HEK293 (cell line): ENCODE measurements around the gene TRPC4.

Experiments
- CTCF ChIA-PET: fragments of 350-600 bp; formaldehyde crosslinking; extraction: SDS; loops from one replicate; lab custom pipeline; 2021; ENCODE audit warnings: antibody characterized with exemption; lab: Yijun Ruan, JAX
- POLR2A ChIA-PET: fragments of 300-600 bp; formaldehyde crosslinking; extraction: SDS; loops from one replicate; lab custom pipeline; 2020; ENCODE audit warnings: antibody characterized with exemption, inconsistent platforms; lab: Yijun Ruan, JAX
- H3K27ac ChIP-seq: fragments of 200-500 bp; sonication (Bioruptor generic); 2 replicates; pipeline ENCODE4 v1.5.1; 2014; ENCODE audit warnings: low read depth, low read length, control low read depth, inconsistent platforms; ENCODE audit errors: extremely low read depth
- H3K36me3 ChIP-seq, 2 experiments: fragments of 200-500 bp in 1 of 2; sonication (Bioruptor generic) in 1 of 2; 1 replicate in 1 of 2; 2 replicates in 1 of 2; pipeline ENCODE4 v1.5.1; 2014 to 2017; ENCODE audit warnings: inconsistent platforms in 2 of 2, low read length in 2 of 2; ENCODE audit not compliant: control insufficient read depth in 2 of 2, insufficient read depth in 1 of 2
- H3K4me1 ChIP-seq: fragments of 200-500 bp; sonication (Bioruptor generic); 2 replicates; pipeline ENCODE4 v1.5.1; 2014; ENCODE audit warnings: mild to moderate bottlenecking, low read length, inconsistent platforms; ENCODE audit not compliant: control insufficient read depth, insufficient read depth
- H3K4me3 ChIP-seq: 2 replicates; pipeline ENCODE4 v1.5.1; 2011; ENCODE audit warnings: low read depth, mild to moderate bottlenecking, control low read depth, low read length, moderate library complexity
- H3K9me3 ChIP-seq: fragments of 200-500 bp; sonication (Bioruptor generic); 2 replicates; pipeline ENCODE4 v1.5.1; 2014; ENCODE audit warnings: low read depth, low read length, inconsistent platforms; ENCODE audit not compliant: control insufficient read depth, insufficient read depth
- GLIS1 ChIP-seq: fragments of 450-650 bp; formaldehyde crosslinking; IDR thresholded peaks from 2 replicates; pipeline ENCODE4 v1.5.1; 2016; ENCODE audit warnings: missing biosample characterization, missing genetic modification characterization
- GLIS2 ChIP-seq: fragments of 450-650 bp; formaldehyde crosslinking; IDR thresholded peaks from 2 replicates; pipeline ENCODE4 v1.5.1; 2016; ENCODE audit warnings: missing biosample characterization, missing genetic modification characterization
- TCF7L2 ChIP-seq: IDR thresholded peaks from 2 replicates; pipeline ENCODE4 v1.6.1; 2011; ENCODE audit warnings: low read depth, mild to moderate bottlenecking, inconsistent platforms, low read length, moderate library complexity, borderline replicate concordance
- ZBTB48 ChIP-seq: fragments of 450-650 bp; formaldehyde crosslinking; IDR thresholded peaks from 2 replicates; pipeline ENCODE4 v1.5.1; 2016; ENCODE audit warnings: missing biosample characterization, missing genetic modification characterization
- ZIC2 ChIP-seq: fragments of 450-650 bp; formaldehyde crosslinking; IDR thresholded peaks from 2 replicates; pipeline ENCODE4 v1.5.1; 2016; ENCODE audit warnings: missing biosample characterization, missing genetic modification characterization
- ZNF114 ChIP-seq: fragments of 450-650 bp; formaldehyde crosslinking; IDR thresholded peaks from 2 replicates; pipeline ENCODE4 v1.5.0; 2017; ENCODE audit warnings: missing biosample characterization, missing genetic modification characterization
- ZNF146 ChIP-seq: fragments of 450-650 bp; formaldehyde crosslinking; IDR thresholded peaks from 2 replicates; pipeline ENCODE4 v1.5.1; 2016; ENCODE audit warnings: missing biosample characterization, missing genetic modification characterization
- ZNF157 ChIP-seq: fragments of 450-650 bp; formaldehyde crosslinking; IDR thresholded peaks from 2 replicates; pipeline ENCODE4 v1.5.1; 2016; ENCODE audit warnings: missing biosample characterization, missing genetic modification characterization
- ZNF169 ChIP-seq: fragments of 450-650 bp; formaldehyde crosslinking; IDR thresholded peaks from 2 replicates; pipeline ENCODE4 v1.5.1; 2016; ENCODE audit warnings: missing biosample characterization, missing genetic modification characterization
- ZNF175 ChIP-seq: fragments of 450-650 bp; formaldehyde crosslinking; IDR thresholded peaks from 2 replicates; pipeline ENCODE4 v1.5.1; 2016; ENCODE audit warnings: missing biosample characterization, missing genetic modification characterization
- ZNF202 ChIP-seq: fragments of 450-650 bp; formaldehyde crosslinking; IDR thresholded peaks from 2 replicates; pipeline ENCODE4 v1.5.1; 2016; ENCODE audit warnings: missing biosample characterization, missing genetic modification characterization, borderline replicate concordance
- ZNF311 ChIP-seq: fragments of 450-650 bp; formaldehyde crosslinking; IDR thresholded peaks from 2 replicates; pipeline ENCODE4 v1.5.1; 2017; ENCODE audit warnings: missing biosample characterization, missing genetic modification characterization, borderline replicate concordance
- ZNF423 ChIP-seq: fragments of 450-650 bp; formaldehyde crosslinking; IDR thresholded peaks from 2 replicates; pipeline ENCODE4 v1.5.1; 2016; ENCODE audit warnings: missing biosample characterization, missing genetic modification characterization
- ZNF624 ChIP-seq: fragments of 450-650 bp; formaldehyde crosslinking; IDR thresholded peaks from 2 replicates; pipeline ENCODE4 v1.5.1; 2017; ENCODE audit warnings: missing biosample characterization, missing genetic modification characterization
- ZNF654 ChIP-seq: fragments of 450-650 bp; formaldehyde crosslinking; IDR thresholded peaks from 2 replicates; pipeline ENCODE4 v1.5.1; 2016; ENCODE audit warnings: low read depth, missing biosample characterization, missing genetic modification characterization
- ZNF76 ChIP-seq: fragments of 450-650 bp; formaldehyde crosslinking; IDR thresholded peaks from 2 replicates; pipeline ENCODE4; 2016; ENCODE audit warnings: low read depth, missing biosample characterization, missing genetic modification characterization, borderline replicate concordance
- ZNF768 ChIP-seq: fragments of 450-650 bp; formaldehyde crosslinking; IDR thresholded peaks from 2 replicates; pipeline ENCODE4 v1.5.1; 2018; ENCODE audit warnings: missing biosample characterization, mild to moderate bottlenecking, missing genetic modification characterization
- ZNF792 ChIP-seq: fragments of 450-650 bp; formaldehyde crosslinking; IDR thresholded peaks from 2 replicates; pipeline ENCODE4 v1.5.1; 2016; ENCODE audit warnings: missing biosample characterization, missing genetic modification characterization
- TF ChIP-seq, protein P1 (sequence below): fragments of 450-650 bp; formaldehyde crosslinking; IDR thresholded peaks from 2 replicates; pipeline ENCODE4 v1.5.1; 2016; ENCODE audit warnings: missing biosample characterization, missing genetic modification characterization
- TF ChIP-seq, protein P2 (sequence below): fragments of 450-650 bp; formaldehyde crosslinking; IDR thresholded peaks from 2 replicates; pipeline ENCODE4 v1.5.1; 2016; ENCODE audit warnings: missing biosample characterization, missing genetic modification characterization
- TF ChIP-seq, protein P3 (sequence below): fragments of 450-650 bp; formaldehyde crosslinking; IDR thresholded peaks from 2 replicates; pipeline ENCODE4 v1.5.1; 2016; ENCODE audit warnings: missing biosample characterization, missing genetic modification characterization, borderline replicate concordance
- TF ChIP-seq, protein P4 (sequence below): fragments of 450-650 bp; formaldehyde crosslinking; IDR thresholded peaks from 2 replicates; pipeline ENCODE4 v1.5.1; 2017; ENCODE audit warnings: missing biosample characterization, missing genetic modification characterization
- TF ChIP-seq, protein P5 (sequence below): fragments of 450-650 bp; formaldehyde crosslinking; IDR thresholded peaks from 2 replicates; pipeline ENCODE4 v1.5.1; 2017; ENCODE audit warnings: missing biosample characterization, missing genetic modification characterization

The TRPC4 gene

DNA sequence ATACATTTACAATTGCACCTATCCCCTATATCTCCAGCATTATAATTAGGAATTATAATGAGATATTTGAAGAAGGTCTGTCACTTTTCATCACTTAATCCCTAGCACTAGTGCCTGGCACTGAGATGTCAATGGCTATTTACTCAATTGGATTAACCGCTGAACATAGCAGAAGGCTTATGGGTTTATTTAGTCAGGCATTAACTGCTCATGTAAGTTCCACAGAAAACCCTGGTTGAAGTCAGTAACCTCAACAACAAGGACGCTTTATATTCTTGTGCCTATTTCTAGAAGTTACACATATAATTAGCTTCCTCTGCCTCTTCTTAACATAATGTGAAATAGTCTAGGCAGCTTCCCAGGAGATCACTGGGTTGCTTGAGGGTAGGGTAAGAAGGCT is 163.5 kb downstream of the TRPC4 start (continued):
- TF ChIP-seq ZNF169 (no peak), ZNF76 (tag by site-specific recombination) (no peak), ZNF423 (no peak), ZNF114 (tag by site-specific recombination) (no peak)
- TF ChIP-seq, protein P1, sequence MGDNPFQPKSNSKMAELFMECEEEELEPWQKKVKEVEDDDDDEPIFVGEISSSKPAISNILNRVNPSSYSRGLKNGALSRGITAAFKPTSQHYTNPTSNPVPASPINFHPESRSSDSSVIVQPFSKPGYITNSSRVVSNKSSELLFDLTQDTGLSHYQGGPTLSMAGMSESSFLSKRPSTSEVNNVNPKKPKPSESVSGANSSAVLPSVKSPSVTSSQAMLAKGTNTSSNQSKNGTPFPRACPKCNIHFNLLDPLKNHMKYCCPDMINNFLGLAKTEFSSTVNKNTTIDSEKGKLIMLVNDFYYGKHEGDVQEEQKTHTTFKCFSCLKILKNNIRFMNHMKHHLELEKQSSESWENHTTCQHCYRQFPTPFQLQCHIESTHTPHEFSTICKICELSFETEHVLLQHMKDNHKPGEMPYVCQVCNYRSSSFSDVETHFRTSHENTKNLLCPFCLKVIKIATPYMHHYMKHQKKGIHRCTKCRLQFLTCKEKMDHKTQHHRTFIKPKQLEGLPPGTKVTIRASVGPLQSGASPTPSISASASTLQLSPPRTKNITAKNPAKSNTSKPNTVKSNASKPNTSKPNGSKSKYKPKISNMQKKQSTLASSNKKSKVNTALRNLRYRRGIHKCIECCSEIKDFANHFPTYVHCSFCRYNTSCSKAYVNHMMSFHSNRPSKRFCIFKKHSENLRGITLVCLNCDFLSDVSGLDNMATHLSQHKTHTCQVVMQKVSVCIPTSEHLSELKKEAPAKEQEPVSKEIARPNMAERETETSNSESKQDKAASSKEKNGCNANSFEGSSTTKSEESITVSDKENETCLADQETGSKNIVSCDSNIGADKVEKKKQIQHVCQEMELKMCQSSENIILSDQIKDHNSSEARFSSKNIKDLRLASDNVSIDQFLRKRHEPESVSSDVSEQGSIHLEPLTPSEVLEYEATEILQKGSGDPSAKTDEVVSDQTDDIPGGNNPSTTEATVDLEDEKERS (tag by site-specific recombination), result no peak

DNA sequence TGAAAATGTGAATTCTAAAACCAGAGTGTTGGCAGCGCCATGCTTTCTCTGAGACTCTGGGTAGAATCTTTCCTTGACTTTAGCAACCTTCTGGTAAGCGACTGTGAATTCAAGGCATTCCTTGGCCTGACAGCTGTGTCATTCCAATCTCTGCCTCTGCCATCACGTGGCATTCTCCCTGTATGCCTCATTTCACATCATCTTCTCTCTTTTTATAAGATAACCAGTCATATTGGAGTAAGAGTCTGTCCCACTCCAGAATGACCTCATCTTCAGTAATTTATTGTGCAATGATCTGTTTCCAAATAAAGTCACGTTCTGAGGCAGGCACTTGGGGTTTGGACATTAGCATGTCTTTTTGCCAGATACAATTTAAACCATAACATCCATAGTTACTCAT is 167.6 kb downstream of the TRPC4 start:
- Histone ChIP-seq H3K36me3 (no peaks in the 10 kb centered on the region), H3K27ac (no peak overlapping the region)
- CTCF ChIA-PET, result no interaction called here
- TF ChIP-seq, protein P2, sequence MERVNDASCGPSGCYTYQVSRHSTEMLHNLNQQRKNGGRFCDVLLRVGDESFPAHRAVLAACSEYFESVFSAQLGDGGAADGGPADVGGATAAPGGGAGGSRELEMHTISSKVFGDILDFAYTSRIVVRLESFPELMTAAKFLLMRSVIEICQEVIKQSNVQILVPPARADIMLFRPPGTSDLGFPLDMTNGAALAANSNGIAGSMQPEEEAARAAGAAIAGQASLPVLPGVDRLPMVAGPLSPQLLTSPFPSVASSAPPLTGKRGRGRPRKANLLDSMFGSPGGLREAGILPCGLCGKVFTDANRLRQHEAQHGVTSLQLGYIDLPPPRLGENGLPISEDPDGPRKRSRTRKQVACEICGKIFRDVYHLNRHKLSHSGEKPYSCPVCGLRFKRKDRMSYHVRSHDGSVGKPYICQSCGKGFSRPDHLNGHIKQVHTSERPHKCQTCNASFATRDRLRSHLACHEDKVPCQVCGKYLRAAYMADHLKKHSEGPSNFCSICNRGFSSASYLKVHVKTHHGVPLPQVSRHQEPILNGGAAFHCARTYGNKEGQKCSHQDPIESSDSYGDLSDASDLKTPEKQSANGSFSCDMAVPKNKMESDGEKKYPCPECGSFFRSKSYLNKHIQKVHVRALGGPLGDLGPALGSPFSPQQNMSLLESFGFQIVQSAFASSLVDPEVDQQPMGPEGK (tag by site-specific recombination), result peak; percentile 62; the same call in 1 of the 2 replicates
- TF ChIP-seq ZNF768 (tag by site-specific recombination), result no peak
- no peak for TF ChIP-seq ZNF624 (tag by site-specific recombination)
- no peak for TF ChIP-seq ZBTB48 (tag by site-specific recombination)
- no peak for TF ChIP-seq ZNF146
- TF ChIP-seq ZNF654, result no peak
- TF ChIP-seq ZNF311, result no peak
- TF ChIP-seq GLIS1 (tag by site-specific recombination), result no peak
- TF ChIP-seq ZNF792 (tag by site-specific recombination), result no peak
- TF ChIP-seq ZNF157, result no peak
- TF ChIP-seq GLIS2 (tag by site-specific recombination), result no peak
- TF ChIP-seq, protein P3, sequence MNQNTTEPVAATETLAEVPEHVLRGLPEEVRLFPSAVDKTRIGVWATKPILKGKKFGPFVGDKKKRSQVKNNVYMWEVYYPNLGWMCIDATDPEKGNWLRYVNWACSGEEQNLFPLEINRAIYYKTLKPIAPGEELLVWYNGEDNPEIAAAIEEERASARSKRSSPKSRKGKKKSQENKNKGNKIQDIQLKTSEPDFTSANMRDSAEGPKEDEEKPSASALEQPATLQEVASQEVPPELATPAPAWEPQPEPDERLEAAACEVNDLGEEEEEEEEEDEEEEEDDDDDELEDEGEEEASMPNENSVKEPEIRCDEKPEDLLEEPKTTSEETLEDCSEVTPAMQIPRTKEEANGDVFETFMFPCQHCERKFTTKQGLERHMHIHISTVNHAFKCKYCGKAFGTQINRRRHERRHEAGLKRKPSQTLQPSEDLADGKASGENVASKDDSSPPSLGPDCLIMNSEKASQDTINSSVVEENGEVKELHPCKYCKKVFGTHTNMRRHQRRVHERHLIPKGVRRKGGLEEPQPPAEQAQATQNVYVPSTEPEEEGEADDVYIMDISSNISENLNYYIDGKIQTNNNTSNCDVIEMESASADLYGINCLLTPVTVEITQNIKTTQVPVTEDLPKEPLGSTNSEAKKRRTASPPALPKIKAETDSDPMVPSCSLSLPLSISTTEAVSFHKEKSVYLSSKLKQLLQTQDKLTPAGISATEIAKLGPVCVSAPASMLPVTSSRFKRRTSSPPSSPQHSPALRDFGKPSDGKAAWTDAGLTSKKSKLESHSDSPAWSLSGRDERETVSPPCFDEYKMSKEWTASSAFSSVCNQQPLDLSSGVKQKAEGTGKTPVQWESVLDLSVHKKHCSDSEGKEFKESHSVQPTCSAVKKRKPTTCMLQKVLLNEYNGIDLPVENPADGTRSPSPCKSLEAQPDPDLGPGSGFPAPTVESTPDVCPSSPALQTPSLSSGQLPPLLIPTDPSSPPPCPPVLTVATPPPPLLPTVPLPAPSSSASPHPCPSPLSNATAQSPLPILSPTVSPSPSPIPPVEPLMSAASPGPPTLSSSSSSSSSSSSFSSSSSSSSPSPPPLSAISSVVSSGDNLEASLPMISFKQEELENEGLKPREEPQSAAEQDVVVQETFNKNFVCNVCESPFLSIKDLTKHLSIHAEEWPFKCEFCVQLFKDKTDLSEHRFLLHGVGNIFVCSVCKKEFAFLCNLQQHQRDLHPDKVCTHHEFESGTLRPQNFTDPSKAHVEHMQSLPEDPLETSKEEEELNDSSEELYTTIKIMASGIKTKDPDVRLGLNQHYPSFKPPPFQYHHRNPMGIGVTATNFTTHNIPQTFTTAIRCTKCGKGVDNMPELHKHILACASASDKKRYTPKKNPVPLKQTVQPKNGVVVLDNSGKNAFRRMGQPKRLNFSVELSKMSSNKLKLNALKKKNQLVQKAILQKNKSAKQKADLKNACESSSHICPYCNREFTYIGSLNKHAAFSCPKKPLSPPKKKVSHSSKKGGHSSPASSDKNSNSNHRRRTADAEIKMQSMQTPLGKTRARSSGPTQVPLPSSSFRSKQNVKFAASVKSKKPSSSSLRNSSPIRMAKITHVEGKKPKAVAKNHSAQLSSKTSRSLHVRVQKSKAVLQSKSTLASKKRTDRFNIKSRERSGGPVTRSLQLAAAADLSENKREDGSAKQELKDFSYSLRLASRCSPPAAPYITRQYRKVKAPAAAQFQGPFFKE (tag by site-specific recombination), result no peak
- TF ChIP-seq, protein P4, sequence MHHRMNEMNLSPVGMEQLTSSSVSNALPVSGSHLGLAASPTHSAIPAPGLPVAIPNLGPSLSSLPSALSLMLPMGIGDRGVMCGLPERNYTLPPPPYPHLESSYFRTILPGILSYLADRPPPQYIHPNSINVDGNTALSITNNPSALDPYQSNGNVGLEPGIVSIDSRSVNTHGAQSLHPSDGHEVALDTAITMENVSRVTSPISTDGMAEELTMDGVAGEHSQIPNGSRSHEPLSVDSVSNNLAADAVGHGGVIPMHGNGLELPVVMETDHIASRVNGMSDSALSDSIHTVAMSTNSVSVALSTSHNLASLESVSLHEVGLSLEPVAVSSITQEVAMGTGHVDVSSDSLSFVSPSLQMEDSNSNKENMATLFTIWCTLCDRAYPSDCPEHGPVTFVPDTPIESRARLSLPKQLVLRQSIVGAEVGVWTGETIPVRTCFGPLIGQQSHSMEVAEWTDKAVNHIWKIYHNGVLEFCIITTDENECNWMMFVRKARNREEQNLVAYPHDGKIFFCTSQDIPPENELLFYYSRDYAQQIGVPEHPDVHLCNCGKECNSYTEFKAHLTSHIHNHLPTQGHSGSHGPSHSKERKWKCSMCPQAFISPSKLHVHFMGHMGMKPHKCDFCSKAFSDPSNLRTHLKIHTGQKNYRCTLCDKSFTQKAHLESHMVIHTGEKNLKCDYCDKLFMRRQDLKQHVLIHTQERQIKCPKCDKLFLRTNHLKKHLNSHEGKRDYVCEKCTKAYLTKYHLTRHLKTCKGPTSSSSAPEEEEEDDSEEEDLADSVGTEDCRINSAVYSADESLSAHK (tag by site-specific recombination), result no peak
- TF ChIP-seq TCF7L2, result no peak
- no peak for TF ChIP-seq ZNF175 (tag by site-specific recombination)
- no peak for TF ChIP-seq ZNF202 (tag by site-specific recombination)
- no peak for TF ChIP-seq ZIC2
- TF ChIP-seq, protein P5, sequence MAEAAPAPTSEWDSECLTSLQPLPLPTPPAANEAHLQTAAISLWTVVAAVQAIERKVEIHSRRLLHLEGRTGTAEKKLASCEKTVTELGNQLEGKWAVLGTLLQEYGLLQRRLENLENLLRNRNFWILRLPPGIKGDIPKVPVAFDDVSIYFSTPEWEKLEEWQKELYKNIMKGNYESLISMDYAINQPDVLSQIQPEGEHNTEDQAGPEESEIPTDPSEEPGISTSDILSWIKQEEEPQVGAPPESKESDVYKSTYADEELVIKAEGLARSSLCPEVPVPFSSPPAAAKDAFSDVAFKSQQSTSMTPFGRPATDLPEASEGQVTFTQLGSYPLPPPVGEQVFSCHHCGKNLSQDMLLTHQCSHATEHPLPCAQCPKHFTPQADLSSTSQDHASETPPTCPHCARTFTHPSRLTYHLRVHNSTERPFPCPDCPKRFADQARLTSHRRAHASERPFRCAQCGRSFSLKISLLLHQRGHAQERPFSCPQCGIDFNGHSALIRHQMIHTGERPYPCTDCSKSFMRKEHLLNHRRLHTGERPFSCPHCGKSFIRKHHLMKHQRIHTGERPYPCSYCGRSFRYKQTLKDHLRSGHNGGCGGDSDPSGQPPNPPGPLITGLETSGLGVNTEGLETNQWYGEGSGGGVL (tag by site-specific recombination), result peak; percentile 51; the same call in 1 of the 2 replicates

More for the DNA sequence above, 167.6 kb downstream of the TRPC4 start:
- H3K9me3 ChIP-seq, result no peaks in the 10 kb centered on the region
- no peak overlapping the region for H3K4me3 ChIP-seq
- POLR2A ChIA-PET, result no interaction called here
- H3K4me1 ChIP-seq, result no peaks in the 10 kb centered on the region; the same call in 1 of the 2 replicates
